Measurements from ENCODE around the gene CALM3.
A peak's percentile ranks its signal among the peaks of the same experiment; 100 is the strongest.

The CALM3 gene

GRCh38 chr19:46579361-46579879 lies 21.7 kb upstream of the CALM3 start:
- peak; percentile 42 for DNase-seq

GRCh38 chr19:46580247-46580646 lies 20.9 kb upstream of the CALM3 start:
- no peak overlapping the region for H3K4me2 ChIP-seq (ENCODE audit: insufficient read depth, low read length)
- no peak overlapping the region for H3K9ac ChIP-seq (ENCODE audit: low read depth, low read length)
- TF ChIP-seq EZH2 (IDR thresholded peaks at IDR 0.05; ENCODE audit: borderline replicate concordance, low read depth, low read length, severe bottlenecking) = no peak
- H3K9me3 ChIP-seq (ENCODE audit: insufficient read depth, low read length, severe bottlenecking) = no peaks in the 10 kb centered on the region
- H4K20me1 ChIP-seq (ENCODE audit: insufficient read depth, low read length) = no peaks in the 10 kb centered on the region
- no peaks in the 10 kb centered on the region for H3K4me1 ChIP-seq (ENCODE audit: insufficient read depth, low read length)
- H3K27me3 ChIP-seq (ENCODE audit: insufficient read depth, low read length, poor library complexity) = no peaks in the 10 kb centered on the region
- ATAC-seq (ENCODE audit: insufficient read depth, low read depth) (no peak), DNase-seq (no peak)
- H3K36me3 ChIP-seq (ENCODE audit: insufficient read depth, low read length) = no peaks in the 10 kb centered on the region
- H3K27ac ChIP-seq (ENCODE audit: low read length) = no peak overlapping the region
- no peak overlapping the region for H3K4me3 ChIP-seq (ENCODE audit: low read depth in 1 of 2, low read length in 2 of 2)
- H2AFZ ChIP-seq (ENCODE audit: low read depth, low read length) = no peak overlapping the region
- no peaks in the 10 kb centered on the region for H3K79me2 ChIP-seq (ENCODE audit: insufficient read depth, low read length)

More at GRCh38 chr19:46579361-46579879, 21.7 kb upstream of the CALM3 start:
- no peak overlapping the region for H3K27ac ChIP-seq (ENCODE audit: low read length)
- no peaks in the 10 kb centered on the region for H3K79me2 ChIP-seq (ENCODE audit: insufficient read depth, low read length)
- no peak overlapping the region for H2AFZ ChIP-seq (ENCODE audit: low read depth, low read length)
- no peaks in the 10 kb centered on the region for H3K36me3 ChIP-seq (ENCODE audit: insufficient read depth, low read length)
- no peak overlapping the region for H3K4me3 ChIP-seq (ENCODE audit: low read depth in 1 of 2, low read length in 2 of 2)
- ATAC-seq (ENCODE audit: insufficient read depth, low read depth) = peak; percentile 54; the same call in 1 of the 3 replicates
- H3K9ac ChIP-seq (ENCODE audit: low read depth, low read length) = no peak overlapping the region
- no peaks in the 10 kb centered on the region for H3K9me3 ChIP-seq (ENCODE audit: insufficient read depth, low read length, severe bottlenecking)
- 0 out of 2 replicates have a peak, but pooled peaks cover 4% of the 10 kb centered on the region for H3K4me1 ChIP-seq (ENCODE audit: insufficient read depth, low read length)
- no peaks in the 10 kb centered on the region for H3K27me3 ChIP-seq (ENCODE audit: insufficient read depth, low read length, poor library complexity)
- no peaks in the 10 kb centered on the region for H4K20me1 ChIP-seq (ENCODE audit: insufficient read depth, low read length)
- no peak overlapping the region for H3K4me2 ChIP-seq (ENCODE audit: insufficient read depth, low read length)
- TF ChIP-seq EZH2 (IDR thresholded peaks at IDR 0.05; ENCODE audit: borderline replicate concordance, low read depth, low read length, severe bottlenecking) (no peak), CTCF (IDR thresholded peaks at IDR 0.05; ENCODE audit: borderline replicate concordance, extremely low read depth, low read length, poor library complexity, severe bottlenecking) (peak; percentile 66)

- DNase-seq (no peak), ATAC-seq (ENCODE audit: insufficient read depth, low read depth) (no peak)
- TF ChIP-seq CTCF (IDR thresholded peaks at IDR 0.05; ENCODE audit: borderline replicate concordance, extremely low read depth, low read length, poor library complexity, severe bottlenecking) (no peak), EZH2 (IDR thresholded peaks at IDR 0.05; ENCODE audit: borderline replicate concordance, low read depth, low read length, severe bottlenecking) (no peak)
- no peaks in the 10 kb centered on the region for H3K9me3 ChIP-seq (ENCODE audit: insufficient read depth, low read length, severe bottlenecking)
- no peaks in the 10 kb centered on the region for H4K20me1 ChIP-seq (ENCODE audit: insufficient read depth, low read length)
- H3K9ac ChIP-seq (ENCODE audit: low read depth, low read length) = no peak overlapping the region
- no peak overlapping the region for H2AFZ ChIP-seq (ENCODE audit: low read depth, low read length)
- no peaks in the 10 kb centered on the region for H3K4me1 ChIP-seq (ENCODE audit: insufficient read depth, low read length)
- H3K27me3 ChIP-seq (ENCODE audit: insufficient read depth, low read length, poor library complexity) = no peaks in the 10 kb centered on the region
- H3K4me3 ChIP-seq (ENCODE audit: low read depth in 1 of 2, low read length in 2 of 2) = no peak overlapping the region
- no peaks in the 10 kb centered on the region for H3K36me3 ChIP-seq (ENCODE audit: insufficient read depth, low read length)
- H3K4me2 ChIP-seq (ENCODE audit: insufficient read depth, low read length) = no peak overlapping the region
- H3K27ac ChIP-seq (ENCODE audit: low read length) = no peak overlapping the region
- H3K79me2 ChIP-seq (ENCODE audit: insufficient read depth, low read length) = no peaks in the 10 kb centered on the region
Measured at GRCh38 chr19:46585539-46585938, 15.6 kb upstream of the CALM3 start.

- TF ChIP-seq CTCF (IDR thresholded peaks at IDR 0.05; ENCODE audit: borderline replicate concordance, extremely low read depth, low read length, poor library complexity, severe bottlenecking) (no peak), EZH2 (IDR thresholded peaks at IDR 0.05; ENCODE audit: borderline replicate concordance, low read depth, low read length, severe bottlenecking) (no peak)
- H3K79me2 ChIP-seq (ENCODE audit: insufficient read depth, low read length) = no peaks in the 10 kb centered on the region
- H3K4me2 ChIP-seq (ENCODE audit: insufficient read depth, low read length) = no peak overlapping the region
Measured at GRCh38 chr19:46586294-46586693, 14.8 kb upstream of the CALM3 start.

More at GRCh38 chr19:46586294-46586693, 14.8 kb upstream of the CALM3 start:
- ATAC-seq (ENCODE audit: insufficient read depth, low read depth) (no peak), DNase-seq (no peak)
- H3K4me1 ChIP-seq (ENCODE audit: insufficient read depth, low read length) = no peaks in the 10 kb centered on the region
- no peak overlapping the region for H2AFZ ChIP-seq (ENCODE audit: low read depth, low read length)
- no peak overlapping the region for H3K27ac ChIP-seq (ENCODE audit: low read length)
- H3K9ac ChIP-seq (ENCODE audit: low read depth, low read length) = no peak overlapping the region
- no peaks in the 10 kb centered on the region for H4K20me1 ChIP-seq (ENCODE audit: insufficient read depth, low read length)
- H3K4me3 ChIP-seq (ENCODE audit: low read depth in 1 of 2, low read length in 2 of 2) = no peak overlapping the region
- H3K27me3 ChIP-seq (ENCODE audit: insufficient read depth, low read length, poor library complexity) = no peaks in the 10 kb centered on the region
- no peaks in the 10 kb centered on the region for H3K36me3 ChIP-seq (ENCODE audit: insufficient read depth, low read length)
- no peaks in the 10 kb centered on the region for H3K9me3 ChIP-seq (ENCODE audit: insufficient read depth, low read length, severe bottlenecking)
